Breast epithelium (tissue), 4 donors: ENCODE data around the gene RIC3. TPM values are rescaled to one million over a fixed set of nuclear protein-coding genes. Genes with fewer than 3 reads are reported as not detected.
"Not testable (repeated sequence)": the region's sequence is repeated elsewhere in the genome, so short reads cannot be mapped to it uniquely, and the experiment has no call there.

ENCODE experiments used
- DNase-seq, 2 donors: peaks; one replicate each; pipeline ENCODE4 v3.0.0-alpha.2; 2019; ENCODE audit warnings: low spot score in 2 of 2
- H3K27ac ChIP-seq, 2 donors: fragments of 200-600 bp; sonication (generic) in 1 of 2; one replicate each; pipeline ENCODE4 v1.5.1; 2016 to 2019; ENCODE audit warnings: mild to moderate bottlenecking in 1 of 2
- H3K27me3 ChIP-seq, 2 donors: fragments of 200-600 bp; sonication (generic) in 1 of 2; one replicate each; pipeline versions ENCODE4 v1.5.1 to v1.6.0; 2017 to 2019; ENCODE audit warnings: control low read depth in 1 of 2, mild to moderate bottlenecking in 1 of 2
- H3K36me3 ChIP-seq: fragments of 200-600 bp; one replicate; pipeline ENCODE4 v1.5.1; 2019
- H3K4me1 ChIP-seq, 2 donors: fragments of 200-600 bp; sonication (generic); one replicate each; pipeline ENCODE4 v1.5.1; 2016 to 2019; ENCODE audit warnings: control low read depth in 1 of 2
- H3K4me3 ChIP-seq, 3 donors: fragments of 200-600 bp; sonication (generic); 1 replicate in 2 of 3; 2 replicates in 1 of 3; pipeline ENCODE4 v1.5.1; 2016 to 2019; ENCODE audit warnings: mild to moderate bottlenecking in 3 of 3, moderate library complexity in 2 of 3
- H3K9me3 ChIP-seq, 2 donors: fragments of 200-600 bp; sonication (generic) in 1 of 2; one replicate each; pipeline ENCODE4 v1.5.1; 2016 to 2019; ENCODE audit warnings: control low read depth in 1 of 2
- POLR2A ChIP-seq: fragments of 450-650 bp; IDR thresholded peaks from one replicate; pipeline ENCODE4 v1.6.1; 2016; ENCODE audit warnings: antibody characterized with exemption, mild to moderate bottlenecking, moderate library complexity
- POLR2AphosphoS5 ChIP-seq, 3 donors: sonication (generic); formaldehyde crosslinking; IDR thresholded peaks; one replicate each; pipeline ENCODE4 v1.6.1; 2017; ENCODE audit warnings: antibody characterized with exemption in 3 of 3
- intact Hi-C: fragments of 100-400 bp; cut with DNase I; formaldehyde crosslinking; loops from one replicate; pipeline ENCODE4 v1.15.1; 2023; ENCODE audit warnings: low total_unique reads
- total RNA-seq, 3 donors: library from RNA; depleted of rRNA; stranded (reverse); fragments of >200 nt; gene quantifications; one replicate each; pipeline ENCODE4 v1.1.0, GENCODE V29; 2016
- TF ChIP-seq, protein P1 (sequence below), 3 donors: fragments of 450-650 bp; IDR thresholded peaks; one replicate each; pipeline ENCODE4 v1.5.1; 2016 to 2017; ENCODE audit warnings: antibody characterized with exemption in 3 of 3, mild to moderate bottlenecking in 3 of 3, moderate library complexity in 3 of 3

Gene RIC3
- total RNA-seq, 3 donors from 2014 or later, result 4.5 to 48.0 (median 24.3) TPM

GRCh38 chr11:8177136-8177535, 8.3 kb upstream of the RIC3 start:
- TF ChIP-seq, protein P1, sequence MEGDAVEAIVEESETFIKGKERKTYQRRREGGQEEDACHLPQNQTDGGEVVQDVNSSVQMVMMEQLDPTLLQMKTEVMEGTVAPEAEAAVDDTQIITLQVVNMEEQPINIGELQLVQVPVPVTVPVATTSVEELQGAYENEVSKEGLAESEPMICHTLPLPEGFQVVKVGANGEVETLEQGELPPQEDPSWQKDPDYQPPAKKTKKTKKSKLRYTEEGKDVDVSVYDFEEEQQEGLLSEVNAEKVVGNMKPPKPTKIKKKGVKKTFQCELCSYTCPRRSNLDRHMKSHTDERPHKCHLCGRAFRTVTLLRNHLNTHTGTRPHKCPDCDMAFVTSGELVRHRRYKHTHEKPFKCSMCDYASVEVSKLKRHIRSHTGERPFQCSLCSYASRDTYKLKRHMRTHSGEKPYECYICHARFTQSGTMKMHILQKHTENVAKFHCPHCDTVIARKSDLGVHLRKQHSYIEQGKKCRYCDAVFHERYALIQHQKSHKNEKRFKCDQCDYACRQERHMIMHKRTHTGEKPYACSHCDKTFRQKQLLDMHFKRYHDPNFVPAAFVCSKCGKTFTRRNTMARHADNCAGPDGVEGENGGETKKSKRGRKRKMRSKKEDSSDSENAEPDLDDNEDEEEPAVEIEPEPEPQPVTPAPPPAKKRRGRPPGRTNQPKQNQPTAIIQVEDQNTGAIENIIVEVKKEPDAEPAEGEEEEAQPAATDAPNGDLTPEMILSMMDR (IDR thresholded peaks at IDR 0.05), result no peak
- no peak for TF ChIP-seq POLR2A

GRCh38 chr11:8167796-8168195, 1.0 kb downstream of the RIC3 start:
- no peaks in the 10 kb centered on the region for H3K36me3 ChIP-seq
- H3K9me3 ChIP-seq, result no peaks in the 10 kb centered on the region
- H3K27me3 ChIP-seq, result no peaks in the 10 kb centered on the region
- intact Hi-C loops, result no loop called here
- no peaks in the 10 kb centered on the region for H3K4me1 ChIP-seq
- no peak overlapping the region for H3K27ac ChIP-seq
- TF ChIP-seq POLR2A, result no peak
- no peak for DNase-seq
- peak overlapping the region in 2 of 3 donors; percentile 67 to 72 for H3K4me3 ChIP-seq

More at GRCh38 chr11:8177136-8177535, 8.3 kb upstream of the RIC3 start:
- Histone ChIP-seq H3K27ac (no peak overlapping the region), H3K4me1 (no peaks in the 10 kb centered on the region), H3K27me3 (peaks cover 0 to 11% of the 10 kb centered on the region in 2 donors), H3K9me3 (no peaks in the 10 kb centered on the region), H3K36me3 (no peaks in the 10 kb centered on the region), H3K4me3 (no peak overlapping the region)
- intact Hi-C loops, result no loop called here
- DNase-seq, result no peak

DNA sequence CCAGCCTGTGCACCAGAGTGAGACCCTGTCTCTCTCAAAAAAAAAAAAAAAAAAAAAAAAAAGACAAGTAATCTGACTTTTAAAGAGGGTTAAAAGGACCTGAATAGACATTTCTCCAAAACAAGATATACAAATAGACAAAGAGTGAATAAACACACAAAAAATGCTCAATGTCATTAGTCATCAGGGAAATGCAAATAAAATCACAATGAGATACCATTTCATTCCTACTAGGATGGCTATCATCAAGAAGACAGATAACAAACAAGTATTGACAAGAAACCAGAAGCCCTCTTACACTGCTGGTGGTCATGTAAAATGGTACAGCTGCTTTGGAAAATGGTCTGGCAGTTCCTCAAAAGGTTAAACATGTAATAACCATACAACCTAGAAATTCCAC, 4.1 kb downstream of the RIC3 start:
- no peaks in the 10 kb centered on the region for H3K4me1 ChIP-seq
- H3K9me3 ChIP-seq, result no peaks in the 10 kb centered on the region
- DNase-seq, result no peak
- no peaks in the 10 kb centered on the region for H3K27me3 ChIP-seq
- H3K4me3 ChIP-seq, result no peak overlapping the region
- no peak for TF ChIP-seq POLR2AphosphoS5 (IDR thresholded peaks at IDR 0.05)
- TF ChIP-seq, protein P1 (IDR thresholded peaks at IDR 0.05), result no peak
- TF ChIP-seq POLR2A, result no peak
- intact Hi-C loops, result no loop called here
- H3K27ac ChIP-seq, result no peak overlapping the region
- H3K36me3 ChIP-seq, result no peaks in the 10 kb centered on the region

- H3K4me1 ChIP-seq, intact Hi-C loops: not testable (repeated sequence)
These were observed 7.1 kb downstream of the RIC3 start for GRCh38 chr11:8161627-8162304.

GRCh38 chr11:8156877-8157276, 11.9 kb downstream of the RIC3 start:
- intact Hi-C loops, result no loop called here

More at GRCh38 chr11:8161627-8162304, 7.1 kb downstream of the RIC3 start:
- H3K27ac ChIP-seq, DNase-seq, H3K36me3 ChIP-seq, H3K4me3 ChIP-seq, H3K9me3 ChIP-seq, H3K27me3 ChIP-seq: not testable (repeated sequence)

DNA sequence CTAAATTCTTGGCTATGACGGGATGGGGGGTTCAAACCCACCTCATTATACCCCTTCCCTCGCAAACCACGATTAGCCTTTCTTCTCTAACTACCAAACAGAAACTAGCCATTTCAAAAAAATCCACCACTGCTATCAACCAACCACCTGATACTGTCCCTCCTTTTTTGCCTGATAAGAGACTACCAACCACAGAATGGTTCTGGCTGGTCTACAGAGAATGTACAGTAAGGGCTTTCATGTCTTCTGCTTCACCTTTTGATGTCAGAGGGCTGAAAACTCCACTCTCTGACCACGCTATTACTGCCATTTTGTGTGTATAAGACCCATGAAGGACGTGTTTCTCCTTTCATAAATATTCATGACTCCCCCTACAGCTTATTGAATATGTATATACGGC, 19.1 kb downstream of the RIC3 start:
- H3K9me3 ChIP-seq, result no peaks in the 10 kb centered on the region
- no peaks in the 10 kb centered on the region for H3K4me1 ChIP-seq
- intact Hi-C loops, result no loop called here
- no peak for DNase-seq
- TF ChIP-seq, protein P1 (IDR thresholded peaks at IDR 0.05), result no peak
- no peak for TF ChIP-seq POLR2AphosphoS5 (IDR thresholded peaks at IDR 0.05)
- TF ChIP-seq POLR2A, result no peak
- H3K36me3 ChIP-seq, result no peaks in the 10 kb centered on the region
- H3K4me3 ChIP-seq, result no peak overlapping the region
- H3K27me3 ChIP-seq, result no peaks in the 10 kb centered on the region
- no peak overlapping the region for H3K27ac ChIP-seq

More at GRCh38 chr11:8156877-8157276, 11.9 kb downstream of the RIC3 start:
- Histone ChIP-seq H3K36me3 (no peaks in the 10 kb centered on the region), H3K4me1 (no peaks in the 10 kb centered on the region), H3K4me3 (no peak overlapping the region), H3K27me3 (no peaks in the 10 kb centered on the region), H3K9me3 (no peaks in the 10 kb centered on the region), H3K27ac (no peak overlapping the region)
- TF ChIP-seq POLR2AphosphoS5 (IDR thresholded peaks at IDR 0.05) (no peak), POLR2A (no peak)
- TF ChIP-seq, protein P1 (IDR thresholded peaks at IDR 0.05), result no peak
- DNase-seq, result no peak
